Measurements from ENCODE around the gene FAM222A.

DNA sequence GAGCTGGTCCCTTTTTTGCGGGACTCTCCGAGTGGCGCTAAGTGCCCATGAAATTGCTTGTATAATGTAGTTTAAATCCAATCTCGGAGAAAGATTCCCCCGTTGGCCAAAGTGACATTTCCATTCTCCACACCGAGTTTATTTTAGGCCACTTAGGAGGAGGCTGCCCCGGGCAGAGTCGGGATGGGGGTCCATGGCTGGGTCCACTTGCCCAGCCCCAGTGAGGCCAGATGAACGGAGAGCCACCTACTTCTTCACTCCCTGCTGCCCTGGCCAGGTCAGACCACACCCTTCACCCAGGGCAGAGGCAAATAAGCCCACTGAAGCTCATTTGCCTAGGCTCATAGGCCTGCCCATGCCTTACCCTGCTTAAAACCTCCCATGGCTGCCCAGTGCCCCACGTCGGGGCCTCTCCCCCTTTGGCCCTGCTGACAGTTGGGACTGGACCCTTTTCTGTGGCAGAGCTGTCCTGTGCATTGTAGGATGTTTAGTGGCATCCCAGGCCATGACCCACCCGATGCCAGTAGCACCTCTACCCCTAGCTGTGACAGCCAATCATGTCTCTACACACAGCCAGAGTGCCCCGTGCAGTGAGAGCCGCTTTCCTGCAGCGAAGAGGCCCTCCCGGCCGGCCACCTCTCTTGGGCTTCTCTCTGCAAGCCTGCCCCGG is 51.3 kb downstream of the FAM222A start:
- TF ChIP-seq, protein P1, sequence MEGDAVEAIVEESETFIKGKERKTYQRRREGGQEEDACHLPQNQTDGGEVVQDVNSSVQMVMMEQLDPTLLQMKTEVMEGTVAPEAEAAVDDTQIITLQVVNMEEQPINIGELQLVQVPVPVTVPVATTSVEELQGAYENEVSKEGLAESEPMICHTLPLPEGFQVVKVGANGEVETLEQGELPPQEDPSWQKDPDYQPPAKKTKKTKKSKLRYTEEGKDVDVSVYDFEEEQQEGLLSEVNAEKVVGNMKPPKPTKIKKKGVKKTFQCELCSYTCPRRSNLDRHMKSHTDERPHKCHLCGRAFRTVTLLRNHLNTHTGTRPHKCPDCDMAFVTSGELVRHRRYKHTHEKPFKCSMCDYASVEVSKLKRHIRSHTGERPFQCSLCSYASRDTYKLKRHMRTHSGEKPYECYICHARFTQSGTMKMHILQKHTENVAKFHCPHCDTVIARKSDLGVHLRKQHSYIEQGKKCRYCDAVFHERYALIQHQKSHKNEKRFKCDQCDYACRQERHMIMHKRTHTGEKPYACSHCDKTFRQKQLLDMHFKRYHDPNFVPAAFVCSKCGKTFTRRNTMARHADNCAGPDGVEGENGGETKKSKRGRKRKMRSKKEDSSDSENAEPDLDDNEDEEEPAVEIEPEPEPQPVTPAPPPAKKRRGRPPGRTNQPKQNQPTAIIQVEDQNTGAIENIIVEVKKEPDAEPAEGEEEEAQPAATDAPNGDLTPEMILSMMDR (conservative IDR thresholded peaks at IDR 0.05), result no peak
- TF ChIP-seq EZH2 (IDR thresholded peaks at IDR 0.05; ENCODE audit: low read depth), result no peak

All from PC-9 (cell line).